ENCODE data around the gene ANKRD13A.

DNA sequence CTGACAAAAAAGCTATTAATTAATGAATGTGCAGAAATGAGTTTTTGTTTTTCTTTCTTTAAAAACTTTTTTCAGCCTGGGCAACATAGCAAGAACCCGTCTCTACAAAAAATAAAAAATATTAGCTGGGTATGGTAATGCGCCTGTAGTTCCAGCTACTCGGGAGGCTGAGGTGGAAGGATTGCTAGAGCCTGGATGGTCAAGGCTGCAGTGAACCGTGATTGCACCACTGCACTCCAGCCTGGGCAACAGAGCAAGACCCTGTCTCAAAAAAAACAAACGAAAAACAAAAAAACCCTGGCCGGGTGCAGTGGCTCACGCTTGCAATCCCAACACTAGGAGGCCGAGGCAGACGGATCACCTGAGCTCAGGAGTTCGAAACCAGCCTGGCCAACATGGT lies 11.0 kb upstream of the ANKRD13A start:
- TF ChIP-seq POLR2AphosphoS5 (IDR thresholded peaks at IDR 0.05; ENCODE audit: low read depth, low read length), result no peak
- TF ChIP-seq POLR2A (IDR thresholded peaks at IDR 0.05; ENCODE audit: low read depth, low read length), result no peak
- no peak for TF ChIP-seq TAF1 (IDR thresholded peaks at IDR 0.05; ENCODE audit: low read depth, low read length)
- TF ChIP-seq SPI1 (IDR thresholded peaks at IDR 0.05; ENCODE audit: low read depth, low read length), result no peak
